Liver (tissue), 9 donors: ENCODE results near the gene FAM222A. TPM values are rescaled to one million over a fixed set of nuclear protein-coding genes. Genes with fewer than 3 reads are reported as not detected.

ENCODE experiments used
- DNase-seq: peaks from one replicate; pipeline ENCODE4 v3.0.0-alpha.2; 2017; ENCODE audit warnings: low spot score
- H3K27ac ChIP-seq, 2 donors: one replicate each; pipeline ENCODE4 v1.7.0; 2013; ENCODE audit warnings: inconsistent platforms in 2 of 2, low read length in 2 of 2, control low read depth in 1 of 2, low read depth in 1 of 2, mild to moderate bottlenecking in 1 of 2
- H3K27me3 ChIP-seq, 4 donors: one replicate each; pipeline versions ENCODE4 v1.6.1 to v1.7.0; 2013; ENCODE audit warnings: low read length in 3 of 4, inconsistent platforms in 1 of 4, mild to moderate bottlenecking in 1 of 4, moderate library complexity in 1 of 4; ENCODE audit not compliant: control insufficient read depth in 4 of 4, insufficient read depth in 4 of 4
- H3K36me3 ChIP-seq, 4 donors: one replicate each; pipeline versions ENCODE4 v1.6.1 to v1.7.0; 2013; ENCODE audit warnings: low read length in 3 of 4, mild to moderate bottlenecking in 3 of 4, low read depth in 1 of 4, moderate library complexity in 1 of 4; ENCODE audit not compliant: control insufficient read depth in 4 of 4, insufficient read depth in 3 of 4
- H3K4me1 ChIP-seq, 4 donors: one replicate each; pipeline versions ENCODE4 v1.6.1 to v1.7.0; 2013; ENCODE audit warnings: low read length in 3 of 4, mild to moderate bottlenecking in 3 of 4, moderate library complexity in 1 of 4; ENCODE audit not compliant: control insufficient read depth in 4 of 4, insufficient read depth in 4 of 4
- H3K4me3 ChIP-seq, 3 donors: one replicate each; pipeline versions ENCODE4 v1.6.1 to v1.7.0; 2013; ENCODE audit warnings: low read length in 3 of 3, control low read depth in 1 of 3, low read depth in 1 of 3, mild to moderate bottlenecking in 1 of 3
- H3K9ac ChIP-seq, 2 donors: one replicate each; pipeline ENCODE4 v1.7.0; 2013; ENCODE audit warnings: low read length in 2 of 2, mild to moderate bottlenecking in 2 of 2, moderate library complexity in 2 of 2, control low read depth in 1 of 2, low read depth in 1 of 2
- H3K9me3 ChIP-seq, 4 donors: one replicate each; pipeline versions ENCODE4 v1.6.1 to v1.7.0; 2013; ENCODE audit warnings: low read length in 3 of 4; ENCODE audit not compliant: control insufficient read depth in 4 of 4
- EGR1 ChIP-seq, 2 donors: IDR thresholded peaks; 2 replicates each; pipeline ENCODE4 v1.6.1; 2016 to 2018; ENCODE audit warnings: antibody characterized with exemption in 2 of 2, low read depth in 2 of 2
- FOXA1 ChIP-seq: IDR thresholded peaks from 2 replicates; pipeline ENCODE4 v1.6.1; 2016; ENCODE audit warnings: antibody characterized with exemption
- FOXA2 ChIP-seq: IDR thresholded peaks from 2 replicates; pipeline ENCODE4 v1.6.1; 2016; ENCODE audit warnings: antibody characterized with exemption
- GABPA ChIP-seq, 2 donors: IDR thresholded peaks in 1 of 2; conservative IDR thresholded peaks in 1 of 2; 2 replicates each; pipeline ENCODE4 v1.6.1; 2016; ENCODE audit warnings: antibody characterized with exemption in 2 of 2, mild to moderate bottlenecking in 1 of 2, moderate library complexity in 1 of 2
- HNF4A ChIP-seq, 2 donors: conservative IDR thresholded peaks; 2 replicates each; pipeline ENCODE4 v1.6.1; 2016; ENCODE audit warnings: antibody characterized with exemption in 2 of 2, mild to moderate bottlenecking in 2 of 2
- HNF4G ChIP-seq: IDR thresholded peaks from 2 replicates; pipeline ENCODE4 v1.6.1; 2016; ENCODE audit warnings: antibody characterized with exemption
- NR2F2 ChIP-seq: IDR thresholded peaks from 2 replicates; pipeline ENCODE4 v1.6.1; 2016; ENCODE audit warnings: antibody characterized with exemption
- RAD21 ChIP-seq, 2 donors: IDR thresholded peaks; 2 replicates each; pipeline ENCODE4 v1.6.1; 2016; ENCODE audit warnings: antibody characterized with exemption in 2 of 2, mild to moderate bottlenecking in 2 of 2
- SP1 ChIP-seq: IDR thresholded peaks from 2 replicates; pipeline ENCODE4 v1.6.1; 2018; ENCODE audit warnings: antibody characterized with exemption, mild to moderate bottlenecking
- TAF1 ChIP-seq: conservative IDR thresholded peaks from 2 replicates; pipeline ENCODE4 v1.6.1; 2016; ENCODE audit warnings: antibody characterized with exemption, mild to moderate bottlenecking
- YY1 ChIP-seq: IDR thresholded peaks from 2 replicates; pipeline ENCODE4 v1.6.1; 2016; ENCODE audit warnings: antibody characterized with exemption, mild to moderate bottlenecking
- WGBS: extraction: QIAGEN DNeasy Blood & Tissue Kit; methylation state at CpG from one replicate; pipeline ENCODE4 v1.1.7; 2013; 5-methylcytosine and 5-hydroxymethylcytosine counted together
- polyA plus RNA-seq, 2 donors: library from polyadenylated mRNA; stranded (reverse) in 1 of 2; unstranded in 1 of 2; fragments of 200-250 nt in 1 of 2; fragments of >200 nt in 1 of 2; fragmentation: Nextera tagmentation in 1 of 2; extraction: Ambion mirVana in 1 of 2; gene quantifications; one replicate each; pipeline versions ENCODE4 v1.2.1 to v1.2.3, GENCODE V29; 2013 to 2015
- total RNA-seq, 2 donors: library from RNA; depleted of rRNA; stranded (reverse); fragments of >200 nt; gene quantifications; one replicate each; pipeline ENCODE4 v1.2.3, GENCODE V29; 2014
- TF ChIP-seq, protein P1 (sequence below): fragments of 150-350 bp; IDR thresholded peaks from 2 replicates; pipeline ENCODE4 v1.5.1; 2017; ENCODE audit warnings: improper control_type of control experiment, low read depth, low read length; ENCODE audit not compliant: missing input control
- TF ChIP-seq, protein P2 (sequence below): IDR thresholded peaks from 2 replicates; pipeline ENCODE4 v1.6.1; 2016; ENCODE audit warnings: antibody characterized with exemption
- TF ChIP-seq, protein P3 (sequence below): IDR thresholded peaks from 2 replicates; pipeline ENCODE4 v1.6.1; 2016; ENCODE audit warnings: antibody characterized with exemption
- TF ChIP-seq, protein P4 (sequence below): IDR thresholded peaks from 2 replicates; pipeline ENCODE4 v1.6.1; 2016; ENCODE audit warnings: antibody characterized with exemption
- donor health status: healthy.
- donor health status: healthy.
- donor health status: healthy.
- donor health status: healthy.
- donor health status: healthy.

FAM222A gene
- total and polyA plus RNA-seq, 4 donors: 0.97 to 2.2 (median 1.9) TPM

DNA sequence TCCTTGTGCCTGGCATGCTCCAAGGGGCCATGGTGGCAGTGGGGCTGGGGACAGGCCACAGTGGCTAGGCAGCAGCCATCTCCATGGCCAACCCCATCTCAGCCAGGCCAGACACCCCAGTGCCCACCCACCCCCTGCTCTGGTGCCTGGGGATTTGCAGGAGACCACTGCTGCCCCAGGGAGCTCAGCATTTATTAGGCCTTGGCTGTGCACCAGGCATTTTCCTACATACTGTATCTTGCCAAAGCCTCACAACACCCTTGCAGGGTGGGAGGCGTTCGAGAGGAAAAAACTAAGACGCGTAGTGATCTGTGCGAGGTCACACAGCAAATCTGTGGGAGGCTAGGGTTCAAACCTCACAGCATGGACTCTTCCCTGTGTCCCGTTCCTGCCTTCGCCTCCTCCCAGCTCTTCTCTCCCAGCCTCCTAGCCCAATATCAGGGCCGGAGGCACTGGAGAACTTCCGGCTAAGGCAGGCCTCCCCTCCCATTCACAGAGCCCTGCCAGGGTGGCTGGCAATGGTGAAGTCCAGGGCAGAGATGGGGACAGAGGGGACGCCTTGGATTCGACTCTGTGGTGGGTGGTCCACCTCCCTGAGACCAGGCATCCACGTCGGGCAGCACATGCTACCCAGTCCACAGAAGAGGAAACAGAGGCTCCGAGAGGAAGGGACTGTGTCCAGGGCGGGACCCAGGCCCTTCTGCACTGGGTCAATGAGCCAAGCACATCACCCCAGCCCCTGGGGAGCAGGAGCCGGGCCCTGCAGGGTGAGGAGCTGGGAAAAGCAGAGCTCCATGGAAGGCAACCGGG is 57.4 kb downstream of the FAM222A start:
- Histone ChIP-seq H3K4me3 (no peak overlapping the region), H3K27ac (no peak overlapping the region)
- peak; percentile 27 for DNase-seq

DNA sequence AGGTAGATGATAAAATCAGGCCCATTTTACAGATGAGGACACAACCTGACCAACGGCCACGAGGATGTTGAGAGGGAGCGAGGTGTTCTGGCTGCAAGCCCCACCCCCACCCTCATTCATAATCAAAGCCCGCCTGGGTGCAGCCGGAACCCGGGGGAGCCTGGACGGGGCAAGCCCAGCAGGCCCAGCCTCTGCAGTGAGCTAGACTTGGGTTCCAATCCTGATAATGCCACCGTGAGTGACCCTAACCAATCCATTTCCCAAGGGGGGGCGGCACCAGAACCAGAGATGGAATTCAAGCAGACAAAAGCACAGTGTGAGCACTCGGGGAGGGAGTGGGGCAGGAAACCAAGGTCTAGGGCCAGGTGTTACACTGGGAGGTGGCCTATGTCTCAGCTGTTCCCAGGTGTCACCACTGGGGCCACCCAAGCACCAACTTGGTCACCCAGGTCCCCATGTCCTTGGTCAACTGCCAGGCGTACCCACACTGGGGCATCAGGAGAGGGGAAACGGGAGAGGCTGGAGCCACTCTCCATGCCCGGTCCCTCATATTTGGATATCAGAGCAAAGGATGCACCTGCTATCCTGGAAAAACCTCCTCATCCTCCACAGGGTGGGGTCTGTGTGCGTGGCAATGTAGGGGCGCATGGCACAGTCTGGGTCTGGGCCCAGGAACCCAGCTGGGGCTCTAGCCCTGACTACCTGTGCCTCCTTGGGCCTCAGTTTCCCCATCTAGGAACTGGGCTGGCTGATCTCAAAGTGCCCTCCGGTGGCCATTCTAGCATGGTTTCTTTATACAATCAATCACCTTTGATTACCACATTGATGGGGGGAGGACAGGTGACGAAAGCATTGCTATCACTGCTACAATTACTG is 58.4 kb downstream of the FAM222A start:
- H3K4me3 ChIP-seq: no peak overlapping the region
- no peaks in the 10 kb centered on the region for H3K36me3 ChIP-seq
- H3K9me3 ChIP-seq: no peaks in the 10 kb centered on the region
- no peak overlapping the region for H3K9ac ChIP-seq
- H3K27me3 ChIP-seq: no peaks in the 10 kb centered on the region
- H3K4me1 ChIP-seq: peaks cover 0 to 19% (median 16%) of the 10 kb centered on the region in 4 donors
- no peak overlapping the region for H3K27ac ChIP-seq
- TF ChIP-seq, protein P1, sequence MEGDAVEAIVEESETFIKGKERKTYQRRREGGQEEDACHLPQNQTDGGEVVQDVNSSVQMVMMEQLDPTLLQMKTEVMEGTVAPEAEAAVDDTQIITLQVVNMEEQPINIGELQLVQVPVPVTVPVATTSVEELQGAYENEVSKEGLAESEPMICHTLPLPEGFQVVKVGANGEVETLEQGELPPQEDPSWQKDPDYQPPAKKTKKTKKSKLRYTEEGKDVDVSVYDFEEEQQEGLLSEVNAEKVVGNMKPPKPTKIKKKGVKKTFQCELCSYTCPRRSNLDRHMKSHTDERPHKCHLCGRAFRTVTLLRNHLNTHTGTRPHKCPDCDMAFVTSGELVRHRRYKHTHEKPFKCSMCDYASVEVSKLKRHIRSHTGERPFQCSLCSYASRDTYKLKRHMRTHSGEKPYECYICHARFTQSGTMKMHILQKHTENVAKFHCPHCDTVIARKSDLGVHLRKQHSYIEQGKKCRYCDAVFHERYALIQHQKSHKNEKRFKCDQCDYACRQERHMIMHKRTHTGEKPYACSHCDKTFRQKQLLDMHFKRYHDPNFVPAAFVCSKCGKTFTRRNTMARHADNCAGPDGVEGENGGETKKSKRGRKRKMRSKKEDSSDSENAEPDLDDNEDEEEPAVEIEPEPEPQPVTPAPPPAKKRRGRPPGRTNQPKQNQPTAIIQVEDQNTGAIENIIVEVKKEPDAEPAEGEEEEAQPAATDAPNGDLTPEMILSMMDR: peak; percentile 13
- TF ChIP-seq RAD21 (IDR thresholded peaks at IDR 0.05) (peak; percentile 58 to 69), TAF1 (no peak)
- WGBS: 90% methylated on average over 17 of the region's 17 CpGs
- DNase-seq: peak; percentile 25

More for the DNA sequence above, 57.4 kb downstream of the FAM222A start:
- H3K36me3 ChIP-seq: no peaks in the 10 kb centered on the region
- no peaks in the 10 kb centered on the region for H3K9me3 ChIP-seq
- H3K27me3 ChIP-seq: no peaks in the 10 kb centered on the region
- TF ChIP-seq, protein P2, sequence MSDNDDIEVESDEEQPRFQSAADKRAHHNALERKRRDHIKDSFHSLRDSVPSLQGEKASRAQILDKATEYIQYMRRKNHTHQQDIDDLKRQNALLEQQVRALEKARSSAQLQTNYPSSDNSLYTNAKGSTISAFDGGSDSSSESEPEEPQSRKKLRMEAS: no peak
- TF ChIP-seq GABPA (IDR thresholded peaks at IDR 0.05 in 1 of 2, conservative IDR thresholded peaks at IDR 0.05 in 1 of 2) (no peak), HNF4A (conservative IDR thresholded peaks at IDR 0.05) (no peak), RAD21 (IDR thresholded peaks at IDR 0.05) (no peak), FOXA1 (no peak), EGR1 (IDR thresholded peaks at IDR 0.05; ENCODE audit: low read depth in 2 of 2) (no peak), HNF4G (no peak), TAF1 (no peak), NR2F2 (no peak), FOXA2 (no peak), YY1 (no peak), SP1 (no peak)
- TF ChIP-seq, protein P3, sequence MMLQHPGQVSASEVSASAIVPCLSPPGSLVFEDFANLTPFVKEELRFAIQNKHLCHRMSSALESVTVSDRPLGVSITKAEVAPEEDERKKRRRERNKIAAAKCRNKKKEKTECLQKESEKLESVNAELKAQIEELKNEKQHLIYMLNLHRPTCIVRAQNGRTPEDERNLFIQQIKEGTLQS: no peak
- TF ChIP-seq, protein P4, sequence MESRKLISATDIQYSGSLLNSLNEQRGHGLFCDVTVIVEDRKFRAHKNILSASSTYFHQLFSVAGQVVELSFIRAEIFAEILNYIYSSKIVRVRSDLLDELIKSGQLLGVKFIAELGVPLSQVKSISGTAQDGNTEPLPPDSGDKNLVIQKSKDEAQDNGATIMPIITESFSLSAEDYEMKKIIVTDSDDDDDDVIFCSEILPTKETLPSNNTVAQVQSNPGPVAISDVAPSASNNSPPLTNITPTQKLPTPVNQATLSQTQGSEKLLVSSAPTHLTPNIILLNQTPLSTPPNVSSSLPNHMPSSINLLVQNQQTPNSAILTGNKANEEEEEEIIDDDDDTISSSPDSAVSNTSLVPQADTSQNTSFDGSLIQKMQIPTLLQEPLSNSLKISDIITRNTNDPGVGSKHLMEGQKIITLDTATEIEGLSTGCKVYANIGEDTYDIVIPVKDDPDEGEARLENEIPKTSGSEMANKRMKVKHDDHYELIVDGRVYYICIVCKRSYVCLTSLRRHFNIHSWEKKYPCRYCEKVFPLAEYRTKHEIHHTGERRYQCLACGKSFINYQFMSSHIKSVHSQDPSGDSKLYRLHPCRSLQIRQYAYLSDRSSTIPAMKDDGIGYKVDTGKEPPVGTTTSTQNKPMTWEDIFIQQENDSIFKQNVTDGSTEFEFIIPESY: no peak
- peaks cover 0 to 19% (median 16%) of the 10 kb centered on the region in 4 donors for H3K4me1 ChIP-seq
- H3K9ac ChIP-seq: no peak overlapping the region
- 93% methylated on average over 17 of the region's 17 CpGs for WGBS
